ENCODE data around the gene BAAT. TPM values are rescaled to one million over a fixed set of nuclear protein-coding genes. Genes with fewer than 3 reads are reported as not detected.

The BAAT gene
- total and polyA plus RNA-seq, 9 donors: 0.10 to 0.31 (median 0.12) TPM; not detected in 6

DNA sequence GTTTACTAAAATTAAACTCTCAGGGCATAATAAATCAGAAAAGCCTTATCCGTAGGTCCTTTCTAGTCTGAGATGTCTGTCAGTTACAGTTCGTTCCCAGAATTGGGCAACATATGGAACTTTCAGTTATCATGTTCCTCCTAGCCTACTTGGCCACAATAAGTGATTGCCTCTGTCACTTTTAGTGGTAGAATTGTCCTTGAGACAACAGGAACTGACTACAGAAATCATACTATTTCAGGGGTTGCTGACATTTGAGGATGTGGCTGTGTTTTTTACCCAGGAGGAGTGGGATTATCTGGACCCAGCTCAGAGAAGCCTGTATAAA lies 14.8 kb upstream of the BAAT start:
- 4 to 16% (median 8%) methylated on average over 2 of the region's 2 CpGs for WGBS, 3 donors
- intact Hi-C loops (cut with DNase I): loop anchor here in 1 of 4 donors (5.0 kb wide), 1 partner anchor 133 kb away; the partner anchor contains the start of gene RNF20
- Histone ChIP-seq H3K36me3 (peaks cover 4% of the 10 kb centered on the region), H3K27ac (peak overlapping the region; percentile 70 to 72), H3K4me3 (peak overlapping the region; percentile 84), H3K9me3 (peaks cover 3 to 12% of the 10 kb centered on the region in 2 donors), H3K4me1 (ENCODE audit: insufficient read depth) (peaks cover 2% of the 10 kb centered on the region), H3K27me3 (no peaks in the 10 kb centered on the region)
- TF ChIP-seq POLR2A (IDR thresholded peaks at IDR 0.05): no peak
- TF ChIP-seq EP300 (IDR thresholded peaks at IDR 0.05): no peak
- TF ChIP-seq, protein P1, sequence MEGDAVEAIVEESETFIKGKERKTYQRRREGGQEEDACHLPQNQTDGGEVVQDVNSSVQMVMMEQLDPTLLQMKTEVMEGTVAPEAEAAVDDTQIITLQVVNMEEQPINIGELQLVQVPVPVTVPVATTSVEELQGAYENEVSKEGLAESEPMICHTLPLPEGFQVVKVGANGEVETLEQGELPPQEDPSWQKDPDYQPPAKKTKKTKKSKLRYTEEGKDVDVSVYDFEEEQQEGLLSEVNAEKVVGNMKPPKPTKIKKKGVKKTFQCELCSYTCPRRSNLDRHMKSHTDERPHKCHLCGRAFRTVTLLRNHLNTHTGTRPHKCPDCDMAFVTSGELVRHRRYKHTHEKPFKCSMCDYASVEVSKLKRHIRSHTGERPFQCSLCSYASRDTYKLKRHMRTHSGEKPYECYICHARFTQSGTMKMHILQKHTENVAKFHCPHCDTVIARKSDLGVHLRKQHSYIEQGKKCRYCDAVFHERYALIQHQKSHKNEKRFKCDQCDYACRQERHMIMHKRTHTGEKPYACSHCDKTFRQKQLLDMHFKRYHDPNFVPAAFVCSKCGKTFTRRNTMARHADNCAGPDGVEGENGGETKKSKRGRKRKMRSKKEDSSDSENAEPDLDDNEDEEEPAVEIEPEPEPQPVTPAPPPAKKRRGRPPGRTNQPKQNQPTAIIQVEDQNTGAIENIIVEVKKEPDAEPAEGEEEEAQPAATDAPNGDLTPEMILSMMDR (IDR thresholded peaks at IDR 0.05): no peak
- DNase-seq: no peak

DNA sequence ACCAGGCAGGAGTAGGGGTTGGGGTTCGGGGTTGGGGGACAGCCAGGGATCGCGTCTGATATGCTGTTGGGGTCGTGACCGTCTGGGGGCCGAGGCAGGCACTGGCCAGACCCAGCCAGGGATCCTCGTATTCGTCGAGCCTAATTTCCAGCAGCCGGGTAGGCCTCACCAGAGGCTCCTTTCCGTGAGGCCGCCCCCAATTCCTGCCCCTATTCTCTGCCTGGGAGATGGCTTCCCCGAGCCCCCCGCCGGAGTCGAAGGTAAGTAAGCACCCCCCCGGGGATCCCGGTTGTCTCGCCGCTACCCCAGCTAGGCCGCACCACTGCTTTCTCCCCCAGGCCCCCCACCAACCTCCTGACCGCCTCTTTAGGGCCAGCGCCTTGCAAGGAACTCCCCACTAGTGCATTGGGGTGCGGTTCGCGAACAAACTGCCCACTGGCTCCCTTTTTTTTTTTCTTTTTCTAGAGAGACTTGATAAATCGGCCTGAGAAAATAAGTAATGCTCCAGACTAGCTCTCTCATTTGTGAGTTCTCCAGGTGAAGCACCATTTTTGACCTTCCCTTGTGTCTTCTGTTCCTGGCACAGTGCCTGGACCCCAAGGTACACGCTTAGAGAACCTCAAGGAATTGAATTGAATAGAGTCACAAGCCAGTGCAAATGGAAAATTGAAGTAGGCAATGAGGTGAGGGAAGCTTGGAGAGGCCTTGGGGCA lies 14.3 kb upstream of the BAAT start:
- peaks cover 2% of the 10 kb centered on the region for H3K4me1 ChIP-seq (ENCODE audit: insufficient read depth)

DNA sequence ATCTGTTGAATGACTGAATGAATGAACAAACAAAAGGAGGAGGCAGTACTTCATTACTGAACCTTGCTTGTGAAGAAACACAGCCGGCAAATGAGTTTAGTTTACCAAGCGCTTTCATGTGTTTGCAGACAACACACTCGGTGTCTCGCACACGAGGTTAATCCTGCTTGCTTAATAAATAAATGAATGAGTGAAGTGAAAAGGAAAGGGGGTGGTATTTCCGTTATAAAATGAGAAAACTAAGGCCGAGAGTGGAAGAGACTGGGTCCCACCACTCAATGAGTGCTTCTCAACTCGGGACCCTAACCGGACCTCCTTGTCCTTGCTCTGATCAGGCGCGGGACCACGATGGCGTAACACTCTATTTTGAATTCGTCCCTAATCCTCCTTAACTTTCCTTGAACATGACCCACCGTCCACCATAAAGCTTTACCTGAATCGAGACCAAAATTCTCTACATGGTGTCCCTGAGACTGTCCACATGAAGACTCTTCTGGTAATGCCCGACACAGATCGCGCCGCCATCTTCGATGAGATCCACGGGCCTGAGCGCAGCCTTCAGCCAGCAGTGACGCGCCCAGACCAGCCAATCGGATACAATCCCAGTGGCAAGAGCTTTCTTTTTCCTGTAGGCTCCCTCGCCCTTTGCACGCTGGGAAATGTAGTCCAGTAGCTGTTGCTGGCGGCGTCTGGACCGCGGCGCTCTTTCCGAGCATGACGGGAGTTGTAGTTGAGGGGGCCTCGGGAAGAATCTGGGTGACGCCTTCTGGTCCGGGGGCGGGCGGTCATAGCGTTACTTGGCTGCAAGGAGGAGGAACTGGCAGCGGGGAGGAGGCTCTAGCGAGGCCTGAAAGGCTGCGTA lies 13.5 kb upstream of the BAAT start, which contains the start of the genes MRPL50 and ZNF189:
TSS of gene MRPL50 (minus strand) at position 551 of the 862 bp plus-strand sequence. CDS start at position 525, 26 bp downstream.
TSS of gene ZNF189 (plus strand) at position 784 of the 862 bp plus-strand sequence. CDS start 306 bp downstream, outside the sequence.
- Histone ChIP-seq H3K36me3 (no peaks in the 10 kb centered on the region), H3K4me1 (ENCODE audit: insufficient read depth) (peaks cover 2% of the 10 kb centered on the region), H3K27ac (peak within 1 kb of the TSS; percentile 70 to 81), H3K4me3 (peak within 1 kb of the TSS; percentile 84), H3K27me3 (no peaks in the 10 kb centered on the region), H3K9me3 (peaks cover 0 to 5% of the 10 kb centered on the region in 2 donors)
- WGBS, 3 donors: 0 to 1% (median 1%) methylated on average over 44 of the region's 44 CpGs
- TF ChIP-seq POLR2A (IDR thresholded peaks at IDR 0.05) (peak; percentile 93), EP300 (IDR thresholded peaks at IDR 0.05) (no peak)
- DNase-seq: peak; percentile 97 to 99 (median 97)
- intact Hi-C loops (cut with DNase I): loop anchor here in 1 of 4 donors (5.0 kb wide), 1 partner anchor 134 kb away; the partner anchor contains the start of gene RNF20

More for the DNA sequence above, 14.3 kb upstream of the BAAT start:
- Histone ChIP-seq H3K27me3 (no peaks in the 10 kb centered on the region), H3K27ac (peak overlapping the region; percentile 70 to 72), H3K36me3 (peaks cover 4% of the 10 kb centered on the region), H3K9me3 (peaks cover 3 to 12% of the 10 kb centered on the region in 2 donors), H3K4me3 (peak overlapping the region; percentile 84)
- intact Hi-C loops (cut with DNase I): loop anchor here in 1 of 4 donors (5.0 kb wide), 1 partner anchor 133 kb away; the partner anchor contains the start of gene RNF20
- DNase-seq: peak in 3 of 5 donors; percentile 29 to 58 (median 45)
- WGBS, 3 donors: 1 to 2% (median 1%) methylated on average over 16 to 28 of the region's 28 CpGs
- TF ChIP-seq POLR2A (IDR thresholded peaks at IDR 0.05) (no peak), EP300 (IDR thresholded peaks at IDR 0.05) (no peak)
- TF ChIP-seq, protein P1 (IDR thresholded peaks at IDR 0.05): no peak

DNA sequence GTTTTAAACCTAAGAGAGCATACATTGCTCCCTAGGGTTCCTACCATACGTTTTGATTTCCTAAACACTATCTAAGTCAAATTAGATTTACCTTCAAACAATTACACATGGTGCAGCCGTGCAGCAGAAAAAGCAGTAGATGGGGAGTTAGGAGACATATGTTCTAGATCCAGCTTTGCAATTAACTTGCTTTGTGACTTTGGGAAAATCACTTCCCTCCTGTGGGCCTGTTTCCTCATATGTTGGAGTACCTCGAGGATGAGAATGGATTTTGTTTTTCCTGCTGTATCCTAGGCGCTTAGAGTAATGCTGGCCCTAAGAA lies 12.9 kb upstream of the BAAT start:
- peaks cover 2% of the 10 kb centered on the region for H3K4me1 ChIP-seq (ENCODE audit: insufficient read depth)
- no peak for DNase-seq
- TF ChIP-seq EP300 (IDR thresholded peaks at IDR 0.05) (no peak), POLR2A (IDR thresholded peaks at IDR 0.05) (no peak)
- TF ChIP-seq, protein P1 (IDR thresholded peaks at IDR 0.05): no peak
- peaks cover 0 to 5% of the 10 kb centered on the region in 2 donors for H3K9me3 ChIP-seq
- H3K36me3 ChIP-seq: no peaks in the 10 kb centered on the region
- peak overlapping the region; percentile 84 for H3K4me3 ChIP-seq
- intact Hi-C loops (cut with DNase I): loop anchor here in 1 of 4 donors (5.0 kb wide), 1 partner anchor 135 kb away; the partner anchor contains the start of gene RNF20
- 7 to 10% (median 9%) methylated on average over 4 of the region's 4 CpGs for WGBS, 3 donors
- H3K27me3 ChIP-seq: no peaks in the 10 kb centered on the region
- H3K27ac ChIP-seq: peak overlapping the region; percentile 61 to 81

Data from ovary (tissue), 9 donors.